ENCODE data around the gene FAT1. TPM values are rescaled to one million over a fixed set of nuclear protein-coding genes. Genes with fewer than 3 reads are reported as not detected.

The FAT1 gene
- total RNA-seq, 1 experiment from 2014 or later, result 172 TPM

- no peak for TF ChIP-seq ERG (CRISPR knock-in tag; IDR thresholded peaks at IDR 0.05)
Observed at GRCh38 chr4:186557486-186557885, 166.2 kb downstream of the FAT1 start (continued).

- no peak overlapping the region for H3K27ac Mint-ChIP-seq
- no peak overlapping the region for H3K4me3 Mint-ChIP-seq
- ATAC-seq, result no peak
- POLR2A ChIA-PET, result no interaction called here
- no peak for DNase-seq (ENCODE audit: low spot score)
- peaks cover 11% of the 10 kb centered on the region for H3K4me1 Mint-ChIP-seq
- H3K9me3 Mint-ChIP-seq, result peaks cover 10% of the 10 kb centered on the region
- no peaks in the 10 kb centered on the region for H3K36me3 Mint-ChIP-seq
- TF ChIP-seq SMAD4 (CRISPR knock-in tag; IDR thresholded peaks at IDR 0.05) (no peak), MLX (CRISPR knock-in tag; IDR thresholded peaks at IDR 0.05) (no peak), ZNF423 (CRISPR knock-in tag; IDR thresholded peaks at IDR 0.05) (no peak), EMX1 (CRISPR knock-in tag; IDR thresholded peaks at IDR 0.05) (no peak), ZNF317 (CRISPR knock-in tag; IDR thresholded peaks at IDR 0.05; ENCODE audit: borderline replicate concordance, low read depth) (no peak)
- H3K27me3 Mint-ChIP-seq (ENCODE audit: low read depth), result peaks cover 15% of the 10 kb centered on the region
- CTCF ChIA-PET, result no interaction called here
Observed at GRCh38 chr4:186557061-186557460, 166.6 kb downstream of the FAT1 start.

- Mint-ChIP-seq H3K9me3 (peaks cover 5% of the 10 kb centered on the region), H3K4me1 (peaks cover 11% of the 10 kb centered on the region), H3K27me3 (ENCODE audit: low read depth) (peaks cover 15% of the 10 kb centered on the region), H3K27ac (no peak within 1 kb of the TSS), H3K4me3 (peak within 1 kb of the TSS; percentile 78), H3K36me3 (no peaks in the 10 kb centered on the region)
- DNase-seq (ENCODE audit: low spot score), result peak; percentile 70
- ATAC-seq, result peak; percentile 75
- CTCF ChIA-PET, result interaction anchor here (0.6 to 2.7 kb wide), 9 partner anchors 17 to 532 kb away, joined by 3 to 15 read pairs (median 5); no protein-coding TSS in a partner anchor
- POLR2A ChIA-PET, result no interaction called here
- TF ChIP-seq MAX (CRISPR knock-in tag; IDR thresholded peaks at IDR 0.05) (peak; percentile 68), KAT7 (CRISPR knock-in tag; IDR thresholded peaks at IDR 0.05; ENCODE audit: borderline replicate concordance) (no peak), JUN (CRISPR knock-in tag; IDR thresholded peaks at IDR 0.05) (peak; percentile 22; the same call in 1 of the 2 replicates), HMGXB4 (CRISPR knock-in tag; IDR thresholded peaks at IDR 0.05) (peak; percentile 90), FOXP4 (CRISPR knock-in tag; IDR thresholded peaks at IDR 0.05) (peak; percentile 21; the same call in 1 of the 2 replicates), CREM (CRISPR knock-in tag; IDR thresholded peaks at IDR 0.05) (0 out of 2 replicates have a peak, but pooled peaks have one; percentile 32), FOXP1 (CRISPR knock-in tag; IDR thresholded peaks at IDR 0.05; ENCODE audit: borderline replicate concordance) (peak; percentile 77; the same call in 1 of the 2 replicates), ZBTB43 (CRISPR knock-in tag; IDR thresholded peaks at IDR 0.05) (no peak), ZNF671 (CRISPR knock-in tag; IDR thresholded peaks at IDR 0.05) (no peak), ZNF423 (CRISPR knock-in tag; IDR thresholded peaks at IDR 0.05) (peak; percentile 47; the same call in 1 of the 2 replicates), TEAD1 (CRISPR knock-in tag; IDR thresholded peaks at IDR 0.05) (peak; percentile 64; the same call in 1 of the 2 replicates), EMX1 (CRISPR knock-in tag; IDR thresholded peaks at IDR 0.05) (no peak), ARID4B (CRISPR knock-in tag; IDR thresholded peaks at IDR 0.05; ENCODE audit: borderline replicate concordance) (peak; percentile 67; the same call in 1 of the 2 replicates), ZNF121 (CRISPR knock-in tag; IDR thresholded peaks at IDR 0.05) (0 out of 2 replicates have a peak, but pooled peaks have one; percentile 14)
Observed at GRCh38 chr4:186554914-186555827, 168.5 kb downstream of the FAT1 start, which contains the start of gene MTNR1A. TSS of gene MTNR1A (minus strand) at chr4:186555567. CDS start at chr4:186555365, 202 bp downstream.

All from WTC11 (cell line).